GM12878 (cell line): ENCODE measurements around the gene HS6ST1. TPM values are rescaled to one million over a fixed set of nuclear protein-coding genes. Genes with fewer than 3 reads are reported as not detected.

Source experiments
- ATAC-seq: fragments of 200-7000 bp; cut with Tn5 transposase; 3 replicates; pipeline ENCODE4 v1.9.1; 2020; ENCODE audit warnings: mild to moderate bottlenecking, moderate library complexity
- BruUV-seq: library from RNA; stranded (reverse); fragments of 400-500 nt; replicated peaks from 2 replicates; lab custom pipeline; 2021; lab: Mats Ljungman, UMichigan
- CTCF ChIA-PET: fragments of 300-600 bp; sonication (Branson Sonifier 250); formaldehyde crosslinking; extraction: SDS; loops from one replicate; lab custom pipeline; 2021; ENCODE audit warnings: inconsistent platforms; lab: Yijun Ruan, JAX
- POLR2A ChIA-PET: fragments of 350-600 bp; formaldehyde crosslinking; extraction: SDS; loops from one replicate; lab custom pipeline; 2021; ENCODE audit warnings: inconsistent platforms; lab: Charles Lee
- RAD21 ChIA-PET: fragments of 300-600 bp; sonication (Branson Sonifier 250); formaldehyde crosslinking; loops from one replicate; lab custom pipeline; 2023; ENCODE audit warnings: antibody characterized with exemption; ENCODE audit not compliant: unreplicated experiment; lab: Charles Lee
- SMC1A ChIA-PET: fragments of 300-600 bp; sonication (Branson Sonifier 250); formaldehyde crosslinking; loops from one replicate; lab custom pipeline; 2023; ENCODE audit not compliant: unreplicated experiment, uncharacterized antibody; lab: Charles Lee
- DNase-seq: peaks from one replicate; pipeline ENCODE4 v3.0.0-alpha.2; 2011; ENCODE audit warnings: low read depth, low spot score
- FAIRE-seq: peaks from 3 replicates; lab custom pipeline; 2011; peaks lifted over from hg19 to GRCh38; lab: Jason Lieb, UNC
- H2AFZ ChIP-seq: 2 replicates; pipeline ENCODE4 v1.6.0; 2011; ENCODE audit warnings: low read depth, low read length, control low read depth; ENCODE audit not compliant: control insufficient read depth
- H3K27ac ChIP-seq: 2 replicates; pipeline ENCODE4 v1.5.1; 2011; ENCODE audit warnings: control low read depth; ENCODE audit not compliant: control insufficient read depth, insufficient read depth
- H3K27me3 ChIP-seq, 2 experiments: replicated peaks in 1 of 2; 2 replicates each; pipeline versions ENCODE4 v1.6.0 to v1.6.1; 2011; ENCODE audit warnings: low read length in 1 of 2; ENCODE audit not compliant: control insufficient read depth in 2 of 2, insufficient read depth in 2 of 2
- H3K36me3 ChIP-seq, 2 experiments: 2 replicates each; pipeline ENCODE4 v1.5.1; 2011; ENCODE audit warnings: low read length in 1 of 2; ENCODE audit not compliant: control insufficient read depth in 2 of 2, insufficient read depth in 2 of 2
- H3K4me1 ChIP-seq: 2 replicates; pipeline ENCODE4 v1.6.1; 2011; ENCODE audit warnings: mild to moderate bottlenecking, low read length, moderate library complexity, mixed read lengths; ENCODE audit not compliant: control insufficient read depth, insufficient read depth
- H3K4me2 ChIP-seq: 2 replicates; pipeline ENCODE4 v1.6.0; 2011; ENCODE audit warnings: control low read depth; ENCODE audit not compliant: control insufficient read depth, insufficient read depth
- H3K4me3 ChIP-seq: fragments of 200-600 bp; sonication (generic); 2 replicates; pipeline ENCODE4 v1.5.1; 2016
- H3K79me2 ChIP-seq: 2 replicates; pipeline ENCODE4 v1.6.0; 2011; ENCODE audit warnings: low read length; ENCODE audit not compliant: control insufficient read depth, insufficient read depth
- H3K9ac ChIP-seq: 2 replicates; pipeline ENCODE4 v1.8.0; 2011; ENCODE audit warnings: low read length, control low read depth, mixed read lengths; ENCODE audit not compliant: control insufficient read depth, insufficient read depth
- H3K9me3 ChIP-seq: replicated peaks from 3 replicates; pipeline ENCODE4 v1.5.1; 2011; ENCODE audit warnings: mild to moderate bottlenecking, low read length; ENCODE audit not compliant: control insufficient read depth, insufficient read depth
- H4K20me1 ChIP-seq: 2 replicates; pipeline ENCODE4 v1.6.0; 2011; ENCODE audit not compliant: control insufficient read depth, insufficient read depth
- ATF2 ChIP-seq: IDR thresholded peaks from 2 replicates; pipeline ENCODE4 v1.6.1; 2012; ENCODE audit warnings: low read length, inconsistent platforms
- BACH1 ChIP-seq: fragments of 450-650 bp; IDR thresholded peaks from 2 replicates; pipeline ENCODE4 v1.6.1; 2017; ENCODE audit warnings: mild to moderate bottlenecking, borderline replicate concordance
- CBX3 ChIP-seq: fragments of 200-600 bp; sonication (generic); IDR thresholded peaks from 2 replicates; pipeline ENCODE4 v1.6.1; 2016; ENCODE audit warnings: low read depth, borderline replicate concordance
- CBX5 ChIP-seq: sonication (generic); IDR thresholded peaks from 2 replicates; pipeline ENCODE4 v1.6.1; 2016; ENCODE audit warnings: low read depth, moderate library complexity, mild to moderate bottlenecking, inconsistent platforms
- E2F4 ChIP-seq: IDR thresholded peaks from 2 replicates; pipeline ENCODE4 v1.6.1; 2012; ENCODE audit warnings: low read depth, low read length, improper control_type of control experiment
- EED ChIP-seq: sonication (generic); IDR thresholded peaks from 2 replicates; pipeline ENCODE4 v1.6.1; 2016; ENCODE audit warnings: antibody characterized with exemption, low read depth
- FOXK2 ChIP-seq: fragments of 450-650 bp; IDR thresholded peaks from 2 replicates; pipeline ENCODE4 v1.6.1; 2017; ENCODE audit warnings: mild to moderate bottlenecking, moderate library complexity
- GATAD2B ChIP-seq: fragments of 450-650 bp; conservative IDR thresholded peaks from 2 replicates; pipeline ENCODE4 v1.6.1; 2017; ENCODE audit warnings: low read depth, mild to moderate bottlenecking, moderate library complexity
- IKZF1 ChIP-seq: fragments of 450-650 bp; conservative IDR thresholded peaks from 2 replicates; pipeline ENCODE4 v1.6.1; 2017; ENCODE audit warnings: antibody characterized with exemption, mild to moderate bottlenecking
- MLLT1 ChIP-seq: fragments of 450-650 bp; IDR thresholded peaks from 2 replicates; pipeline ENCODE4 v1.6.1; 2016; ENCODE audit warnings: mild to moderate bottlenecking
- MXI1 ChIP-seq: fragments of 150-350 bp; IDR thresholded peaks from 2 replicates; pipeline ENCODE4 v1.6.1; 2011; ENCODE audit warnings: low read depth, mild to moderate bottlenecking, inconsistent platforms, low read length, improper control_type of control experiment
- PAX8 ChIP-seq: fragments of 450-650 bp; IDR thresholded peaks from 2 replicates; pipeline ENCODE4 v1.6.1; 2017; ENCODE audit warnings: mild to moderate bottlenecking, moderate library complexity
- ZNF217 ChIP-seq: fragments of 450-650 bp; IDR thresholded peaks from 2 replicates; pipeline ENCODE4 v1.6.1; 2017; ENCODE audit warnings: antibody characterized with exemption, mild to moderate bottlenecking
- WGBS: methylation state at CpG from one replicate; pipeline ENCODE4 v1.1.6; 2016; ENCODE audit warnings: low lambda C conversion rate; ENCODE audit not compliant: insufficient replicate concordance, insufficient coverage; ENCODE audit errors: missing lambda C conversion rate; 5-methylcytosine and 5-hydroxymethylcytosine counted together
- in situ Hi-C: fragments of 300-500 bp; cut with MboI; formaldehyde crosslinking; loops from 9 replicates; pipeline ENCODE4 v1.14.3; 2018; ENCODE audit warnings: mixed read lengths
- intact Hi-C: fragments of 100-400 bp; cut with micrococcal nuclease; formaldehyde crosslinking; loops from one replicate; pipeline ENCODE4 v1.14.2; 2022; ENCODE audit not compliant: unreplicated experiment
- polyA plus RNA-seq, 11 experiments: library from polyadenylated mRNA; depleted of rRNA in 4 of 11; unstranded in 6 of 11; stranded (reverse) in 5 of 11; fragments of >200 nt; fragmentation: Nextera tagmentation in 4 of 11; fragmentation: Illumina TruSeq in 1 of 11; extraction: Ambion mirVana in 4 of 11; extraction: Trizol in 1 of 11; gene quantifications; 1 replicate in 1 of 11; 2 replicates in 10 of 11; pipeline versions ENCODE4 v1.2.1 to v1.2.3, GENCODE V29; 2011 to 2016; ENCODE audit warnings: inconsistent platforms in 2 of 11, missing spikeins in 2 of 11, low read depth in 1 of 11
- total RNA-seq, 4 experiments: library from RNA; depleted of rRNA in 3 of 4; stranded (reverse); fragments of >200 nt in 3 of 4; fragmentation: Illumina TruSeq in 1 of 4; extraction: Trizol in 1 of 4; gene quantifications; 2 replicates each; pipeline versions ENCODE4 v1.2.1 to v1.2.3, GENCODE V29; 2013 to 2021

HS6ST1 gene
- total and polyA plus RNA-seq, 10 of the 15 experiments (the other 5 are each of a cell fraction or from before 2014, with no cell fraction given): 0.48 to 17.0 (median 4.7) TPM

- no peak overlapping the region for H3K4me3 ChIP-seq
- in situ Hi-C loops: no loop called here
- no peak for TF ChIP-seq MLLT1
- H3K27me3 ChIP-seq: no peaks in the 10 kb centered on the region; a peak in 1 of 4 replicates
- H4K20me1 ChIP-seq: peaks cover 7% of the 10 kb centered on the region; the same call in 1 of the 2 replicates
- H3K9me3 ChIP-seq: no peaks in the 10 kb centered on the region
- ChIA-PET RAD21 (no interaction called here), SMC1A (no interaction called here), CTCF (interaction anchor here (0.9 to 1.2 kb wide), 2 partner anchors 24 to 435 kb away, joined by 3 to 4 read pairs; no protein-coding TSS in a partner anchor), POLR2A (no interaction called here)
- no peak for DNase-seq
- H3K4me2 ChIP-seq: no peak overlapping the region
- WGBS: 48% methylated on average over 11 of the region's 11 CpGs
- H3K36me3 ChIP-seq: no peaks in the 10 kb centered on the region
- no peak for FAIRE-seq
- BruUV-seq: no TSS peak
- no peak for ATAC-seq
- no peak overlapping the region for H3K27ac ChIP-seq
- H3K4me1 ChIP-seq: peaks cover 15% of the 10 kb centered on the region
- H2AFZ ChIP-seq: no peak overlapping the region
- intact Hi-C loops: loop anchor here (10.0 kb wide), 4 partner anchors 256 to 1604 kb away; no protein-coding TSS in a partner anchor
- peaks cover 15% of the 10 kb centered on the region for H3K79me2 ChIP-seq
- H3K9ac ChIP-seq: no peak overlapping the region
Measured at GRCh38 chr2:128320192-128320905, 1.7 kb upstream of the HS6ST1 start.

- Histone ChIP-seq H3K79me2 (peaks cover 15% of the 10 kb centered on the region), H3K4me1 (peaks cover 15% of the 10 kb centered on the region), H3K4me3 (no peak overlapping the region), H3K27me3 (no peaks in the 10 kb centered on the region; a peak in 1 of 4 replicates), H3K36me3 (no peaks in the 10 kb centered on the region; a peak in 1 of 4 replicates), H3K27ac (no peak overlapping the region), H2AFZ (no peak overlapping the region), H3K4me2 (no peak overlapping the region), H3K9me3 (no peaks in the 10 kb centered on the region), H3K9ac (no peak overlapping the region), H4K20me1 (peaks cover 7% of the 10 kb centered on the region; the same call in 1 of the 2 replicates)
- in situ Hi-C loops (no loop called here), intact Hi-C loops (loop anchor here (10.0 kb wide), 4 partner anchors 255 to 1605 kb away; no protein-coding TSS in a partner anchor)
- 59% methylated on average over 33 of the region's 38 CpGs for WGBS
- no peak for FAIRE-seq
- ChIA-PET RAD21 (no interaction called here), CTCF (interaction anchor here (0.9 kb wide), 1 partner anchor 435 kb away, joined by 3 read pairs; no protein-coding TSS in a partner anchor), POLR2A (no interaction called here), SMC1A (no interaction called here)
- no TSS peak for BruUV-seq
- no peak for DNase-seq
- no peak for ATAC-seq
- TF ChIP-seq BACH1 (no peak), EED (no peak), FOXK2 (no peak), ZNF217 (no peak), PAX8 (no peak), IKZF1 (no peak), E2F4 (no peak), MXI1 (no peak), ATF2 (no peak), CBX5 (no peak), GATAD2B (no peak), CBX3 (no peak)
Measured at GRCh38 chr2:128319631-128320191, 1.0 kb upstream of the HS6ST1 start.
